ENCODE data around the gene UBE2D2. TPM values are rescaled to one million over a fixed set of nuclear protein-coding genes. Genes with fewer than 3 reads are reported as not detected.

The UBE2D2 gene
- total and polyA plus RNA-seq, 7 donors = 61.5 to 177 (median 93.0) TPM

GRCh38 chr5:139645430-139645871, 84.3 kb downstream of the UBE2D2 start:
- peak; percentile 52 for DNase-seq
- intact Hi-C loops (cut with DNase I) = no loop called here
- peaks cover 0 to 12% (median 0%) of the 10 kb centered on the region in 3 donors for H3K27me3 ChIP-seq
- no peak overlapping the region for H3K4me3 ChIP-seq
- H3K4me1 ChIP-seq = peaks cover 0 to 42% (median 34%) of the 10 kb centered on the region in 4 donors
- TF ChIP-seq POLR2A (IDR thresholded peaks at IDR 0.05) = no peak
- H3K9me3 ChIP-seq = no peaks in the 10 kb centered on the region
- H3K36me3 ChIP-seq = no peaks in the 10 kb centered on the region
- 92 to 95% methylated on average over 3 of the region's 3 CpGs for WGBS, 2 donors
- H3K27ac ChIP-seq = no peak overlapping the region

GRCh38 chr5:139646111-139646510, 85.0 kb downstream of the UBE2D2 start:
- WGBS, 2 donors = 94% methylated on average over 3 of the region's 3 CpGs
- Histone ChIP-seq H3K27ac (no peak overlapping the region), H3K36me3 (no peaks in the 10 kb centered on the region), H3K9me3 (no peaks in the 10 kb centered on the region), H3K27me3 (peaks cover 0 to 19% (median 0%) of the 10 kb centered on the region in 3 donors), H3K4me1 (peaks cover 0 to 48% (median 40%) of the 10 kb centered on the region in 4 donors), H3K4me3 (no peak overlapping the region)
- DNase-seq = peak; percentile 36
- no peak for TF ChIP-seq POLR2A (IDR thresholded peaks at IDR 0.05)
- intact Hi-C loops (cut with DNase I) = no loop called here

- peak overlapping the region in 3 of 4 donors; percentile 4 to 92 (median 86) for H3K4me3 ChIP-seq
- peak; percentile 65 for DNase-seq
- peak overlapping the region in 2 of 4 donors; percentile 5 to 95 for H3K27ac ChIP-seq
- peaks cover 0 to 57% (median 49%) of the 10 kb centered on the region in 4 donors for H3K4me1 ChIP-seq
- H3K27me3 ChIP-seq = peaks cover 0 to 20% (median 0%) of the 10 kb centered on the region in 3 donors
- intact Hi-C loops (cut with DNase I) = loop anchor here (1.0 kb wide), 1 partner anchor 9 kb away; no protein-coding TSS in a partner anchor
- no peaks in the 10 kb centered on the region for H3K36me3 ChIP-seq
- H3K9me3 ChIP-seq = no peaks in the 10 kb centered on the region
- TF ChIP-seq CTCF (IDR thresholded peaks at IDR 0.05) (no peak), EP300 (IDR thresholded peaks at IDR 0.05) (no peak), POLR2AphosphoS5 (IDR thresholded peaks at IDR 0.05) (no peak), POLR2A (IDR thresholded peaks at IDR 0.05) (no peak)
- 32 to 33% methylated on average over 25 of the region's 25 CpGs for WGBS, 2 donors
These were observed 85.9 kb downstream of the UBE2D2 start for GRCh38 chr5:139646912-139647505.

- intact Hi-C loops (cut with DNase I) = loop anchor here (1.0 kb wide), 1 partner anchor 9 kb away; no protein-coding TSS in a partner anchor
- H3K36me3 ChIP-seq = no peaks in the 10 kb centered on the region
- peak overlapping the region; percentile 92 to 95 (median 94) for H3K27ac ChIP-seq
- peak overlapping the region; percentile 65 to 92 (median 76) for H3K4me3 ChIP-seq
- H3K9me3 ChIP-seq = no peaks in the 10 kb centered on the region
- H3K4me1 ChIP-seq = peaks cover 0 to 63% (median 55%) of the 10 kb centered on the region in 4 donors
- WGBS, 2 donors = 17 to 18% methylated on average over 46 of the region's 46 CpGs
- DNase-seq = peak; percentile 62
- H3K27me3 ChIP-seq = peaks cover 0 to 20% (median 0%) of the 10 kb centered on the region in 3 donors
- TF ChIP-seq POLR2A (IDR thresholded peaks at IDR 0.05) = no peak
- TF ChIP-seq CTCF (IDR thresholded peaks at IDR 0.05) = no peak
- TF ChIP-seq POLR2AphosphoS5 (IDR thresholded peaks at IDR 0.05) = no peak
- no peak for TF ChIP-seq EP300 (IDR thresholded peaks at IDR 0.05)
These were observed 86.5 kb downstream of the UBE2D2 start for GRCh38 chr5:139647506-139648204.

- peak within 1 kb of the TSS; percentile 65 to 92 (median 76) for H3K4me3 ChIP-seq
- H3K36me3 ChIP-seq = no peaks in the 10 kb centered on the region
- H3K27ac ChIP-seq = peak within 1 kb of the TSS; percentile 92 to 95 (median 94)
- intact Hi-C loops (cut with DNase I) = no loop called here
- peak; percentile 92 for DNase-seq
- no peaks in the 10 kb centered on the region for H3K9me3 ChIP-seq
- peaks cover 0 to 20% (median 0%) of the 10 kb centered on the region in 3 donors for H3K27me3 ChIP-seq
- peaks cover 0 to 63% (median 60%) of the 10 kb centered on the region in 4 donors for H3K4me1 ChIP-seq
- WGBS, 2 donors = 1% methylated on average over 106 of the region's 106 CpGs
- TF ChIP-seq CTCF (IDR thresholded peaks at IDR 0.05) = no peak
- TF ChIP-seq POLR2AphosphoS5 (IDR thresholded peaks at IDR 0.05) = peak; percentile 63 to 94 (median 90)
These were observed 87.3 kb downstream of the UBE2D2 start, which contains the start of gene CXXC5 for GRCh38 chr5:139648205-139649081. CXXC5 (plus strand) TSS chr5:139648349; CDS start chr5:139680524, 32,175 bp downstream.
